Neural cell (in vitro differentiated cells): ENCODE results near the gene MAD1L1. TPM values are rescaled to one million over a fixed set of nuclear protein-coding genes. Genes with fewer than 3 reads are reported as not detected.

ENCODE experiments used
- H2AFZ ChIP-seq: fragments of 200-600, 300-800 bp; sonication (generic), shearing (Covaris generic); 2 replicates; pipeline ENCODE4 v1.6.0; 2014; ENCODE audit warnings: low read depth, mild to moderate bottlenecking, antibody characterized with exemption, low read length, moderate library complexity
- H3F3A ChIP-seq: fragments of 200-600 bp; shearing (Covaris generic); 2 replicates; pipeline ENCODE4 v1.6.1; 2016; ENCODE audit warnings: mild to moderate bottlenecking, moderate library complexity, mixed read lengths, antibody characterized with exemption, low read length; ENCODE audit not compliant: insufficient read depth, poor library complexity, severe bottlenecking
- H3K27ac ChIP-seq: fragments of 200-600, 300-800 bp; sonication (generic), shearing (Covaris generic); 2 replicates; pipeline ENCODE4 v1.5.1; 2014; ENCODE audit warnings: mild to moderate bottlenecking, low read length, moderate library complexity
- H3K27me3 ChIP-seq: fragments of 300-800, 200-600 bp; sonication (generic), shearing (Covaris generic); 2 replicates; pipeline ENCODE4 v1.6.0; 2014; ENCODE audit warnings: mild to moderate bottlenecking, low read depth, low read length, moderate library complexity; ENCODE audit not compliant: insufficient read depth
- H3K36me3 ChIP-seq: fragments of 300-800, 200-600 bp; sonication (generic), shearing (Covaris generic); 2 replicates; pipeline ENCODE4 v1.5.1; 2014; ENCODE audit warnings: mild to moderate bottlenecking, antibody characterized with exemption, low read length, moderate library complexity; ENCODE audit not compliant: insufficient read depth
- H3K4me2 ChIP-seq: fragments of 300-800, 200-600 bp; sonication (generic), shearing (Covaris generic); 2 replicates; pipeline ENCODE4 v1.6.0; 2014; ENCODE audit warnings: mild to moderate bottlenecking, low read length
- H3K4me3 ChIP-seq: fragments of 300-800, 200-600 bp; sonication (generic), shearing (Covaris generic); 2 replicates; pipeline ENCODE4 v1.5.1; 2014; ENCODE audit warnings: mild to moderate bottlenecking, low read length, moderate library complexity
- H3K79me2 ChIP-seq: fragments of 200-600 bp; shearing (Covaris generic); replicated peaks from 2 replicates; pipeline ENCODE4 v1.6.0; 2014; ENCODE audit warnings: mild to moderate bottlenecking, low read length, moderate library complexity; ENCODE audit not compliant: insufficient read depth
- H3K9ac ChIP-seq: fragments of 300-800, 200-600 bp; sonication (generic), shearing (Covaris generic); 2 replicates; pipeline ENCODE4 v1.6.1; 2016; ENCODE audit warnings: mild to moderate bottlenecking, low read length, mixed read lengths
- H3K9me2 ChIP-seq: fragments of 200-600 bp; shearing (Covaris generic); 2 replicates; pipeline ENCODE4 v1.6.1; 2016; ENCODE audit warnings: mild to moderate bottlenecking, low read length, mixed read lengths; ENCODE audit not compliant: insufficient read depth
- H3K9me3 ChIP-seq: fragments of 200-600, 300-800 bp; sonication (generic), shearing (Covaris generic); 2 replicates; pipeline ENCODE4 v1.6.1; 2016; ENCODE audit warnings: mild to moderate bottlenecking, mixed run types, low read length, moderate library complexity, mixed read lengths
- H4K20me1 ChIP-seq: fragments of 200-600 bp; shearing (Covaris generic); 2 replicates; pipeline ENCODE4 v1.6.1; 2016; ENCODE audit warnings: mild to moderate bottlenecking, mixed run types; ENCODE audit not compliant: insufficient read depth
- CTCF ChIP-seq: fragments of 450-650 bp; IDR thresholded peaks from 2 replicates; pipeline ENCODE4 v1.5.1; 2014; ENCODE audit warnings: antibody characterized with exemption, mild to moderate bottlenecking, moderate library complexity; ENCODE audit not compliant: poor library complexity, severe bottlenecking
- EP300 ChIP-seq: fragments of 450-650 bp; conservative IDR thresholded peaks from 2 replicates; pipeline ENCODE4 v1.6.1; 2014; ENCODE audit warnings: antibody characterized with exemption, mild to moderate bottlenecking, moderate library complexity; ENCODE audit not compliant: poor library complexity, severe bottlenecking
- EZH2 ChIP-seq: fragments of 200-600, 300-800 bp; shearing (Covaris generic), sonication (generic); IDR thresholded peaks from 2 replicates; pipeline ENCODE4 v1.6.1; 2014; ENCODE audit warnings: antibody characterized with exemption, low read length, borderline replicate concordance, mild to moderate bottlenecking; ENCODE audit not compliant: insufficient read depth, poor library complexity, severe bottlenecking
- MXI1 ChIP-seq: fragments of 450-650 bp; conservative IDR thresholded peaks from 2 replicates; pipeline ENCODE4 v1.6.1; 2014; ENCODE audit warnings: antibody characterized with exemption, mild to moderate bottlenecking; ENCODE audit not compliant: poor library complexity, severe bottlenecking
- RAD21 ChIP-seq: fragments of 450-650 bp; conservative IDR thresholded peaks from 2 replicates; pipeline ENCODE4 v1.6.1; 2014; ENCODE audit warnings: antibody characterized with exemption, mild to moderate bottlenecking, moderate library complexity
- REST ChIP-seq: IDR thresholded peaks from 2 replicates; pipeline ENCODE4 v1.6.1; 2012; ENCODE audit warnings: borderline replicate concordance
- SMC3 ChIP-seq: fragments of 450-650 bp; conservative IDR thresholded peaks from 2 replicates; pipeline ENCODE4 v1.6.1; 2014; ENCODE audit warnings: antibody characterized with exemption, mild to moderate bottlenecking, moderate library complexity; ENCODE audit not compliant: poor library complexity
- TAF1 ChIP-seq: IDR thresholded peaks from 2 replicates; pipeline ENCODE4 v1.6.1; 2012; ENCODE audit warnings: low read depth
- polyA plus RNA-seq: library from polyadenylated mRNA; depleted of rRNA; stranded (reverse); fragments of >200 nt; gene quantifications from 2 replicates; pipeline ENCODE4 v1.2.3, GENCODE V29; 2014

MAD1L1 gene
- polyA plus RNA-seq, 1 donor from 2014 or later = 31.4 TPM

- Histone ChIP-seq H2AFZ (no peak overlapping the region), H3K36me3 (no peaks in the 10 kb centered on the region), H3F3A (no peaks in the 10 kb centered on the region), H3K79me2 (no peaks in the 10 kb centered on the region), H3K9me2 (no peaks in the 10 kb centered on the region), H3K9me3 (no peaks in the 10 kb centered on the region), H4K20me1 (no peaks in the 10 kb centered on the region), H3K4me2 (no peak overlapping the region), H3K27me3 (no peaks in the 10 kb centered on the region), H3K27ac (no peak overlapping the region), H3K4me3 (no peak overlapping the region), H3K9ac (no peak overlapping the region)
- TF ChIP-seq EZH2 = no peak
- no peak for TF ChIP-seq EP300
- TF ChIP-seq CTCF = no peak
- TF ChIP-seq MXI1 = no peak
- no peak for TF ChIP-seq TAF1
- TF ChIP-seq REST = no peak
- TF ChIP-seq RAD21 = no peak
- TF ChIP-seq SMC3 = no peak
Measured at GRCh38 chr7:1897076-1897860, 335.5 kb downstream of the MAD1L1 start.

- Histone ChIP-seq H3K9ac (no peak overlapping the region), H3K27me3 (no peaks in the 10 kb centered on the region), H3K79me2 (no peaks in the 10 kb centered on the region), H4K20me1 (no peaks in the 10 kb centered on the region), H3K9me2 (no peaks in the 10 kb centered on the region), H3K4me3 (no peak overlapping the region), H3K27ac (no peak overlapping the region), H2AFZ (no peak overlapping the region), H3K36me3 (no peaks in the 10 kb centered on the region), H3K9me3 (no peaks in the 10 kb centered on the region), H3F3A (no peaks in the 10 kb centered on the region), H3K4me2 (no peak overlapping the region)
- TF ChIP-seq EZH2 (no peak), RAD21 (no peak), TAF1 (no peak), REST (no peak), EP300 (no peak), MXI1 (no peak)
Measured at GRCh38 chr7:1895664-1896515, 336.9 kb downstream of the MAD1L1 start.
